ENCODE results near the gene MYL11.

The MYL11 gene

DNA sequence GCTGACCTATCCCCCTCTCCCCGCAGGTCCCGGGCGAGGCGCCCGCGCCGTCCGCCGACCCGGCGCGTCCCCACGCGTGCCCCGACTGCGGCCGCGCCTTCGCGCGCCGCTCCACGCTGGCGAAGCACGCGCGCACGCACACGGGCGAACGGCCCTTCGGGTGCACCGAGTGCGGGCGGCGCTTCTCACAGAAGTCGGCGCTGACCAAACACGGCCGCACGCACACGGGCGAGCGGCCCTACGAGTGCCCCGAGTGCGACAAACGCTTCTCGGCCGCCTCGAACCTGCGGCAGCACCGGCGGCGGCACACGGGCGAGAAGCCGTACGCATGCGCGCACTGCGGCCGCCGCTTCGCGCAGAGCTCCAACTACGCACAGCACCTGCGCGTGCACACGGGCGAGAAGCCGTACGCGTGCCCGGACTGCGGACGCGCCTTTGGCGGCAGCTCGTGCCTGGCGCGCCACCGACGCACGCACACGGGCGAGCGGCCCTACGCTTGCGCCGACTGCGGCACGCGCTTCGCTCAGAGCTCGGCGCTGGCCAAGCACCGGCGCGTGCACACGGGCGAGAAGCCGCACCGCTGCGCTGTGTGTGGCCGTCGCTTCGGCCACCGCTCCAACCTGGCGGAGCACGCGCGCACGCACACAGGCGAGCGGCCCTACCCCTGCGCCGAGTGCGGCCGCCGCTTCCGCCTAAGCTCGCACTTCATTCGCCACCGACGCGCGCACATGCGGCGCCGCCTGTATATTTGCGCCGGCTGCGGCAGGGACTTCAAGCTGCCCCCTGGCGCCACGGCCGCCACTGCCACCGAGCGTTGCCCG lies 43.1 kb downstream of the MYL11 start:
- Mint-ChIP-seq H3K27ac (peak overlapping the region; percentile 67), H3K4me1 (ENCODE audit: low read depth) (peaks cover 11% of the 10 kb centered on the region), H3K9me3 (no peaks in the 10 kb centered on the region), H3K27me3 (no peaks in the 10 kb centered on the region), H3K36me3 (ENCODE audit: low read depth) (peaks cover 34% of the 10 kb centered on the region), H3K4me3 (peak overlapping the region; percentile 74)
- intact Hi-C loops (cut with micrococcal nuclease): loop anchor here (1.0 kb wide), 1 partner anchor 13 kb away; the partner anchor contains the start of gene DCTPP1

DNA sequence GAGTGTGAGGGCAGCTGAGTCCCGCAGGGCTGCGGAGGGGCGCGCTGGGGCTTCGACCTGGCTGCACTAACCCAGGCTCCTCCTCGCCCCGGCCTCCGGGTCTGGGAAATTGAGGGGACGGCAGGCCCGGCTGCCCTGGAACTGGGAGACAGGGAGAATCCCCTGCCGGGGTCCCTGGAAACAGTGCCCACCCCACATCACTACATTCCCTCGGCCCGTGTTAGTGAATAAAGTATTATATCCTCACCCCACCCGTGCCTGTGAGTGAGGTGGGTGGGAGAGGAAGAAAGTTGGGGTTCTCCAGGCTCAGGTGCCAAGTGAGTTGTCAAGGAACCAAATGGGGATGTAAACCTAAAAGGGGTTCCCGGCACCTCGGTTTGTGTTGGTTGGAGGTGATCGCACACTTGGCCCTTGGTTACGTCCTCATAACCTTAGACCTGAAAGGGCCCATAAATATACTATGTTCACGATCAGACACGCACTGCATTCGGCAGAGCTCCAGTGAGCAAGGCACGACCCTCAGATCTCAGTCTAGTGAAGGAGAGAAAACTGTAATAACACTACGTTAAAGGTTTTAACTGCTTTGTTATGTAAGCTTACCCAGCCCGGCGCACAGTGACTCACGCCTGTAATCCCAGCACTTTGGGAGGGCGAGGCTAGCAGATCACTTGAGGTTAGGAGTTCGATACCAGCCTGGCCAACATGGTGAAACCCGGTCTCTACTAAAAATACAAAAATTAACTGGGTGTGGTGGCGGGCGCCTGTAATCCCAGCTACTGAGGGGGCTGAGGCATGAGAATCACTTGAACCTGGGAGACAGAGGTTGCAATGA lies 44.0 kb downstream of the MYL11 start:
- peak overlapping the region; percentile 74 for H3K4me3 Mint-ChIP-seq
- peaks cover 11% of the 10 kb centered on the region for H3K4me1 Mint-ChIP-seq (ENCODE audit: low read depth)
- H3K9me3 Mint-ChIP-seq: no peaks in the 10 kb centered on the region
- H3K27me3 Mint-ChIP-seq: no peaks in the 10 kb centered on the region
- H3K36me3 Mint-ChIP-seq (ENCODE audit: low read depth): peaks cover 39% of the 10 kb centered on the region
- intact Hi-C loops (cut with micrococcal nuclease): no loop called here
- H3K27ac Mint-ChIP-seq: peak overlapping the region; percentile 67

DNA sequence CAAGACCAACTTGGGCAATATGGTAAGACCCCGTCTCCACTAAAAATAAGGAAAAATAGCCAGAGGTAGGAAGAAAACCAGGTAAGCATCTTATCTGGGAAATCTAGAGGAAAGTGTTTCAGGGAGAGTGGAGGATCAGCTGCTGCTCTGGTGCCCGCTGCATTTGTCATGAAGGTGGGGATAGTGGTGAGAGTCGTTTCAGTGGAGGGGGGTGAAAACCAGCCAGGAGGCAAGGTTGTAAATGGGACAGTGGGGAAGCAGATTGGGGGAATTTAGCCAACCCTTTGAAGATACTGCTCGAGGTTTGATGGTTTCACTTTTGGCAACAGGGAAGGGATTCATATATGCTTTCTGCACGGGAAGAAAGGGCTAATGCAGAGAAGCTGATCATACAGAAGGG lies 46.4 kb downstream of the MYL11 start:
- H3K27me3 Mint-ChIP-seq: no peaks in the 10 kb centered on the region
- H3K27ac Mint-ChIP-seq: no peak overlapping the region
- H3K4me3 Mint-ChIP-seq: no peak overlapping the region
- peaks cover 59% of the 10 kb centered on the region for H3K36me3 Mint-ChIP-seq (ENCODE audit: low read depth)
- H3K4me1 Mint-ChIP-seq (ENCODE audit: low read depth): peaks cover 15% of the 10 kb centered on the region
- intact Hi-C loops (cut with micrococcal nuclease): no loop called here
- no peaks in the 10 kb centered on the region for H3K9me3 Mint-ChIP-seq

Measured in dendritic cell treated with granulocyte-macrophage colony-stimulating factor and Interleukin-4, amounts not matched to agents 40 ng/mL and 50 ng/mL, for 4 days (primary cell).